Measurements from ENCODE around the gene CDC73.

GRCh38 chr1:193077991-193078390 is 43.8 kb upstream of the CDC73 start:
- TF ChIP-seq, protein P1, sequence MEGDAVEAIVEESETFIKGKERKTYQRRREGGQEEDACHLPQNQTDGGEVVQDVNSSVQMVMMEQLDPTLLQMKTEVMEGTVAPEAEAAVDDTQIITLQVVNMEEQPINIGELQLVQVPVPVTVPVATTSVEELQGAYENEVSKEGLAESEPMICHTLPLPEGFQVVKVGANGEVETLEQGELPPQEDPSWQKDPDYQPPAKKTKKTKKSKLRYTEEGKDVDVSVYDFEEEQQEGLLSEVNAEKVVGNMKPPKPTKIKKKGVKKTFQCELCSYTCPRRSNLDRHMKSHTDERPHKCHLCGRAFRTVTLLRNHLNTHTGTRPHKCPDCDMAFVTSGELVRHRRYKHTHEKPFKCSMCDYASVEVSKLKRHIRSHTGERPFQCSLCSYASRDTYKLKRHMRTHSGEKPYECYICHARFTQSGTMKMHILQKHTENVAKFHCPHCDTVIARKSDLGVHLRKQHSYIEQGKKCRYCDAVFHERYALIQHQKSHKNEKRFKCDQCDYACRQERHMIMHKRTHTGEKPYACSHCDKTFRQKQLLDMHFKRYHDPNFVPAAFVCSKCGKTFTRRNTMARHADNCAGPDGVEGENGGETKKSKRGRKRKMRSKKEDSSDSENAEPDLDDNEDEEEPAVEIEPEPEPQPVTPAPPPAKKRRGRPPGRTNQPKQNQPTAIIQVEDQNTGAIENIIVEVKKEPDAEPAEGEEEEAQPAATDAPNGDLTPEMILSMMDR (optimal IDR thresholded peaks at IDR 0.05 in 1 of 3, IDR thresholded peaks at IDR 0.05 in 1 of 3, conservative IDR thresholded peaks at IDR 0.05 in 1 of 3; ENCODE audit: extremely low read depth in 1 of 3, insufficient read depth in 2 of 3, low read length in 3 of 3), result no peak
- TF ChIP-seq EZH2 (IDR thresholded peaks at IDR 0.05; ENCODE audit: low read length), result no peak

Data from keratinocyte (primary cell).